Brain microvascular endothelial cell (primary cell): ENCODE results near the gene DEFB108B.
"Not testable (repeated sequence)": the region's sequence is repeated elsewhere in the genome, so short reads cannot be mapped to it uniquely, and the experiment has no call there.

Experiments used
- DNase-seq: peaks from one replicate; pipeline ENCODE4 v3.0.0-alpha.2; 2020
- H3K27ac ChIP-seq: fragments of 250-450 bp; sonication (Bioruptor Pico); 2 replicates; pipeline ENCODE4 v1.5.1; 2020; ENCODE audit warnings: mild to moderate bottlenecking, moderate library complexity
- H3K27me3 ChIP-seq: fragments of 250-450 bp; sonication (Bioruptor Pico); replicated peaks from 2 replicates; pipeline ENCODE4 v1.5.1; 2020; ENCODE audit warnings: mild to moderate bottlenecking
- H3K36me3 ChIP-seq: fragments of 250-450 bp; sonication (Bioruptor Pico); replicated peaks from 2 replicates; pipeline ENCODE4 v1.5.1; 2020; ENCODE audit warnings: mild to moderate bottlenecking
- H3K4me3 ChIP-seq: 2 replicates; pipeline ENCODE4 v1.5.1; 2011; ENCODE audit warnings: low read depth, mild to moderate bottlenecking, control low read depth, low read length, moderate library complexity
- in situ Hi-C: cut with HindIII; loops from 2 replicates; pipeline ENCODE4 v1.10.0; 2017; ENCODE audit warnings: low sequenced_read_pairs, low pct_ligation_motif_present
- TF ChIP-seq, protein P1 (sequence below): IDR thresholded peaks from 2 replicates; pipeline ENCODE4 v1.5.1; 2011; ENCODE audit warnings: low read depth, mild to moderate bottlenecking, moderate library complexity, low read length, control low read depth, inconsistent platforms; ENCODE audit errors: missing control alignments

Gene DEFB108B, protein sequence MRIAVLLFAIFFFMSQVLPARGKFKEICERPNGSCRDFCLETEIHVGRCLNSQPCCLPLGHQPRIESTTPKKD

DNA sequence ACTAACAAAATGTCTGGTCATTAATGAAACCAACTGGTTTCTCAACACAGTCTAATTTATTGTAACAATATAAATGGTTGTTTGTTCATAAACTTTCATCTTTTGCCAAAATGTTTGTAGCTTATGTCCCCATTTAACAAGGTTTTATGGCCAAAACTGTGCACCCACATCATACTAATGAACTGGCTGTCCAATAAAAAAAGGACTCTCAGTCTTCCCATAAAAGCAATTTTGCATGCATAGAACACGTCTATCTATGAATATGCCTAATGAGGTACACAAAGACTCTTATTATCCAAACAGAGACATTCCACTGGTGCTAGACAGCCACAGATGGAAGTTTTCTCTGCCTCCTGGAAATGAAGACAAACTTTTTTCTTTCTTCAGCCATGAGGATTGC, at the start of gene DEFB108B:
TSS of gene DEFB108B (plus strand) at position 390 of the 400 bp plus-strand sequence. CDS start at position 390, 0 bp downstream.
- H3K27me3 ChIP-seq, H3K36me3 ChIP-seq, in situ Hi-C loops, H3K27ac ChIP-seq, H3K4me3 ChIP-seq, DNase-seq: not testable (repeated sequence)

DNA sequence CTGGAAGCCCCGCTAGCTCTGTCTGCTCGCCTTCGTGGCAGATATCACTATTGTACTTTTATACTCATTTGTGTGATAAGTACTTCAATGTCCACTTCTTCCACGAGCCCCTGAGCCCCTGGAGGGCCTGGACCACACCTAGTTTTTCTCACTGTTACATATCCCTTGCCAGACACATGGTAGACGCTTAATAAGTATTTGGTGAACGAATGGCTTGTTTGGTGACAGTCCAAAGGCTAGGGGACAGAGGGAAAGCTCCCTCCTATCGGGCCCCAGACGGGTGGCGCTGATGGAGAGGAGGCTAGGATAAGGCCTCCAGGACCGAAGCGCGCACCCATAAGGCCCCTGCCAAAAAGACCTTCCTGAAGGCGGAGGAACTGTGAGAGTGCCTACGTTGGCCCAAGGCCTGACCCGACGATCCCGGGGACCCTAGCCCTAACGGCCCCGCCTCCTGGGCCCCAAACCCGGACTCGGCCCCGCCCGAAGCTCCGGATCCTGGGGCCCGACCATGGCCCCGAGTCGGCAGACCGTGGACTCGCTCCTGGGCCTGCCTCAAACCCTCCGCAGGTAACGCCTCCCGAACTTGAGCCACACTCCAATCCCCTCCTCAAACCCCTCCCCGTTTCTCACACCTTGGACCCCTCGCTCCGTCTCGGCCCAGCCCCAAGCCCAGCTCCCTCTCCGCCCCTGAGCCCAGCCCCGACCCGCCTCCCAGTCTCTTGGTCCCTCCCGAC, 46.7 kb upstream of the DEFB108B start:
- H3K4me3 ChIP-seq = peak overlapping the region; percentile 56
- in situ Hi-C loops, H3K36me3 ChIP-seq, DNase-seq, H3K27me3 ChIP-seq, H3K27ac ChIP-seq: not testable (repeated sequence)

DNA sequence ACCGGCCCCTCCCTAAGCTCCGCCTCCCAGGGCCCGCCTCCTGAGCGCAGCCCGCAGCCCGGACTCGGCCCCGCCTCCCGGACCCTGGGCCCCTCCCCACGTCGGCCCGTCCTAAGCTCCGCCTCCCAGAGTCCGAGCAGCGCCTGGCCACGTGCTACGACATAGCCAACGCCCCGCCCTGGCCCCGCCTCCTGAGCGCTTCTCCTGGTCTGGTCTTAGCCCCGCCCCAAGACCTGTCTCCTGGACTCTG, 46.2 kb upstream of the DEFB108B start:
- peak overlapping the region; percentile 64 for H3K4me3 ChIP-seq
- H3K36me3 ChIP-seq, H3K27me3 ChIP-seq, H3K27ac ChIP-seq, in situ Hi-C loops: not testable (repeated sequence)
- DNase-seq = peak; percentile 100

GRCh38 chr11:71787098-71787823, 45.7 kb upstream of the DEFB108B start:
- TF ChIP-seq, protein P1, sequence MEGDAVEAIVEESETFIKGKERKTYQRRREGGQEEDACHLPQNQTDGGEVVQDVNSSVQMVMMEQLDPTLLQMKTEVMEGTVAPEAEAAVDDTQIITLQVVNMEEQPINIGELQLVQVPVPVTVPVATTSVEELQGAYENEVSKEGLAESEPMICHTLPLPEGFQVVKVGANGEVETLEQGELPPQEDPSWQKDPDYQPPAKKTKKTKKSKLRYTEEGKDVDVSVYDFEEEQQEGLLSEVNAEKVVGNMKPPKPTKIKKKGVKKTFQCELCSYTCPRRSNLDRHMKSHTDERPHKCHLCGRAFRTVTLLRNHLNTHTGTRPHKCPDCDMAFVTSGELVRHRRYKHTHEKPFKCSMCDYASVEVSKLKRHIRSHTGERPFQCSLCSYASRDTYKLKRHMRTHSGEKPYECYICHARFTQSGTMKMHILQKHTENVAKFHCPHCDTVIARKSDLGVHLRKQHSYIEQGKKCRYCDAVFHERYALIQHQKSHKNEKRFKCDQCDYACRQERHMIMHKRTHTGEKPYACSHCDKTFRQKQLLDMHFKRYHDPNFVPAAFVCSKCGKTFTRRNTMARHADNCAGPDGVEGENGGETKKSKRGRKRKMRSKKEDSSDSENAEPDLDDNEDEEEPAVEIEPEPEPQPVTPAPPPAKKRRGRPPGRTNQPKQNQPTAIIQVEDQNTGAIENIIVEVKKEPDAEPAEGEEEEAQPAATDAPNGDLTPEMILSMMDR = no peak
- Histone ChIP-seq H3K36me3 (no peaks in the 10 kb centered on the region), H3K4me3 (peak overlapping the region; percentile 64), H3K27ac (no peak overlapping the region), H3K27me3 (no peaks in the 10 kb centered on the region)
- in situ Hi-C loops = no loop called here
- no peak for DNase-seq

DNA sequence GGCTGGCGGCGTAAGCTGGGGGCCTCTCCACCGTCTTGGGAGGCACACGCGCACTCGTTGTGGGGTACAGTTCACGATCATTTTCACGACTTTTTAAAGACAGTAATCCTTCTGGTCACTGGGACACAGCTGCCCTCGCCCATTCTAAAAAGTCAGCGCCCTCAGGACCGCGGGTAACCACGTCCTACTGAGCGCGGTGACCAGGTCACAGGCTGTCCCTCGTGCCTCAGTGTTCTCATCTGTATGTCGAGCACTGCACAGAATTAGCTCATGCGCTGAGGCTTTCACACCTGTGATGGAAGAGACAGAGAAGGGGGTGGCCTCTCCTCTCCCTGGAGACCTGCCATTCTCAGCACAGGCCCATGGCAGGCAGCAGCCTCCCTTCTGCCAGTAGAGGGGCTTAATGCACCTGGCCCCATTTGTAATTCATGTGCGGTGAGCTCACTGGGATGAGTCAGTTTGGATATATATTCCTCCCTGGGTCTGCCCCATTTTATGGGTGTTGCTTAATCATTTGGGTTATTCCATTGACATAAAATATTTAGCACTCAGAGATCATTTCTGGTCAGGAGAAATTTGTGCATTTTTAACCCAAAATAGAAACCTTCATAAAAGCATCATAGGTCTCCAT, 45.1 kb upstream of the DEFB108B start:
- DNase-seq = peak; percentile 43
- peak overlapping the region; percentile 64 for H3K4me3 ChIP-seq
- H3K36me3 ChIP-seq, H3K27me3 ChIP-seq, H3K27ac ChIP-seq, in situ Hi-C loops: not testable (repeated sequence)

- H3K4me3 ChIP-seq, DNase-seq, in situ Hi-C loops, H3K27me3 ChIP-seq, H3K36me3 ChIP-seq, H3K27ac ChIP-seq: not testable (repeated sequence)
These were observed 43.4 kb upstream of the DEFB108B start for GRCh38 chr11:71789444-71790196.

GRCh38 chr11:71791111-71791510, 41.9 kb upstream of the DEFB108B start:
- H3K4me3 ChIP-seq, DNase-seq, H3K27me3 ChIP-seq, H3K36me3 ChIP-seq, H3K27ac ChIP-seq, in situ Hi-C loops: not testable (repeated sequence)

DNA sequence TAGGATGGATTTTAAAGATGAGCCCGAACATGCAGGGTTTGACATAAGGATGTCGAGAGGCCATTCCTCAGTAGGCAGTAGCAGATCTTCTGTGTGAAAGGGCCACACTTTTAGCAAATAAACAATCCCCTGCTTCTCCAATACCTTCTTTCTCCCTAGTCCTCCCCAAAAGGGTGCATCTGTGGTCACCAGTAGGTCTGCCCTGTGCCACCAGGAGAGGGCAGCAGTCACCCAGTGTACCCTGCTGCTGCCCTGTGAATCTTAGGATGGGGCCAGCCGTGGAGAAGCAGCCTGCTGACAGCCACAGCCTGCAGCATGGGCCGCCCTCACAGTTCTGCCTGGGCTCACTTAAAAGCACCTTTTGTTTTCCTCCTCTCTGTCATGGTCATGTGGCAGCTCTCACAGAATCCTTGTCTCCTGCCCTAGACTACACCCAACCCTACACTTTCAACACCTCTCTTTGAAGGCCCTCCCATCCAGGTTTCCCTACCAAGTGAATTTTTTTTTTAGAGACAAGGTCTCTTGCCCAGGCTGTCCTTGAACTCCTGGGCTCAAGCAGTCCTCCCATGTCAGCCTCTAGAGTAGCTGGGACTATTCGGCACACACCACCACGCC, 40.3 kb upstream of the DEFB108B start:
- TF ChIP-seq, protein P1 = peak; percentile 59
- in situ Hi-C loops, H3K27me3 ChIP-seq, H3K27ac ChIP-seq, H3K4me3 ChIP-seq, H3K36me3 ChIP-seq: not testable (repeated sequence)
- peak; percentile 61 for DNase-seq

DNA sequence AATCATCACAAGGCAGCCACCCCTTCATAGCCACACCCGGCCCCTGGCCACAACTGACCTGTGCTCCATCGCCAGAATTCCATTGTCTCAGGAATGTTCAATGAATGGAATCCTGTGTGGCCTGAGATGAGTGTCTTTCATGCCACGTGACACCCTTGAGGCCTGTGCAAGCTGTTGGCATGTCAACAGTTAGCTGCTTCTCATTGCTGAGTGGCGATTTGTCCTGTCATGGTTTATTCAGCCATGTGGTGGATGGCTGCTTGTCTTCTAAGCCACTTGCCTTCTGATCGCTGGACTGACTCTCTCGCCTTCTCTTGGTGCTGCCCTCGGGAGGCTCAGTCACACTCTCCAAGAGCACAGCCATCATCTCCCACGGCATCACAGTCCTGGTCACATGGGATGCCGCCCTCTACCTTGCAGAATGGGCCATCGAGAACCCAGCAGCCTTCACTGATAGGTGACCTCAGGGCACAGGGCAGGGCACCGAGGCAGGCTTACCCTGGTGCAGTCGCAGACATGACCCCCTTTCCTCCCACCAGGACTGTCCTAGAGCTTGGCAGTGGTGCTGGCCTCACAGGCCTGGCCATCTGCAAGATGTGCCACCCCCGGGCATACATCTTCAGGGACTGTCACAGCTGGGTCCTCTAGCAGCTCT, 38.5 kb upstream of the DEFB108B start:
- peak; percentile 97 for DNase-seq
- H3K36me3 ChIP-seq, H3K27me3 ChIP-seq, H3K4me3 ChIP-seq, in situ Hi-C loops: not testable (repeated sequence)
- H3K27ac ChIP-seq = peak overlapping the region; percentile 45

- H3K27ac ChIP-seq, DNase-seq, in situ Hi-C loops, H3K27me3 ChIP-seq, H3K4me3 ChIP-seq, H3K36me3 ChIP-seq: not testable (repeated sequence)
These were observed 37.8 kb upstream of the DEFB108B start for GRCh38 chr11:71795236-71795635.

DNA sequence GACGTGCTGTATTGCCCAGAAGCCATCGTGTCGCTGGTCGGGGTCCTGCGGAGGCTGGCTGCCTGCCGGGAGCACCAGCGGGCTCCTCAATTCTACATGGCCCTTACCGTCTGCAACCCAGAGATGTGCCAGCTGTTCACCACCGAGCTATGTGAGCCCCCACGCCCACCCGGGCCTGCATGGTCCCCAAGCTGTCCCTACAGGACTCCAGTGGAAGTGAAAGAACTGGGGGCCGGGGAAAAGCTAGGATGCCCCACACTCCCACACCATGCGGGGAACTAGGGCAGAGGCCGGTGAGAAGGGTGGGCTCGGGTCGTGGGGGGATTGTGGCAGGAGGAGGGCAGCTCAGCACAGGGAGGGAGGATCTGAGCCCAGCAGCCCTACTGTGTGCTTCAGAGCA, 37.0 kb upstream of the DEFB108B start:
- H3K4me3 ChIP-seq, in situ Hi-C loops, H3K27me3 ChIP-seq, DNase-seq, H3K36me3 ChIP-seq, H3K27ac ChIP-seq: not testable (repeated sequence)
